Measurements from ENCODE around the gene ELMO1.
"Not testable (repeated sequence)": the region's sequence is repeated elsewhere in the genome, so short reads cannot be mapped to it uniquely, and the experiment has no call there.

ELMO1 gene

GRCh38 chr7:37133902-37134301 lies 314.8 kb downstream of the ELMO1 start:
- not testable (repeated sequence) for H3K27me3 Mint-ChIP-seq; ATAC-seq (replicated peaks); H3K27ac Mint-ChIP-seq; DNase-seq; H3K9me3 Mint-ChIP-seq; H3K4me3 Mint-ChIP-seq
- Mint-ChIP-seq H3K4me1 (ENCODE audit: low read depth in 2 of 2) (peaks cover 12 to 14% of the 10 kb centered on the region in 2 donors), H3K36me3 (ENCODE audit: insufficient read depth) (peaks cover 14% of the 10 kb centered on the region)

DNA sequence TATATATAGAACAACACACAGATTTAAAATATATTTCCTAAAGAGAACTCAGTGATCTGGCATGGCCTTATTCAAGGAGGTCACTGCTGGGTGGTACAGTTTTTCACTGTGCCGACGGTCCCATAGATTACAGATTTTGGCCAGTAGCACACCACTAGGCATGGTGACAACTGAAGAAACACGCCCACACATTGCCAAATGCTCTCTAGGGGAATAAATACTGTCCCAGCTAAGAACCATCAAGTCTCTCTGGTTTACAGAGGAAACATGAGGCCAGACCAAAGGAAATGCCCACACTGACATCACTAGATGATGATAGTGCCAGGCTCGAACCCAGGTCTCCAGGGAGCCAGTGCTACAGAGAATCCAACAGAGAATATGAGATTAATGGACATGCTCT lies 316.8 kb downstream of the ELMO1 start:
- H3K4me1 Mint-ChIP-seq (ENCODE audit: low read depth in 2 of 2), result peaks cover 12 to 14% of the 10 kb centered on the region in 2 donors
- H3K36me3 Mint-ChIP-seq (ENCODE audit: insufficient read depth), result peaks cover 21% of the 10 kb centered on the region
- H3K4me3 Mint-ChIP-seq, result no peak overlapping the region
- DNase-seq, result no peak
- no peak for ATAC-seq (replicated peaks)
- H3K27ac Mint-ChIP-seq, result no peak overlapping the region
- no peaks in the 10 kb centered on the region for H3K27me3 Mint-ChIP-seq
- no peaks in the 10 kb centered on the region for H3K9me3 Mint-ChIP-seq

GRCh38 chr7:37129035-37129425 lies 319.6 kb downstream of the ELMO1 start:
- DNase-seq (no peak), ATAC-seq (replicated peaks) (no peak)
- Mint-ChIP-seq H3K4me1 (ENCODE audit: low read depth in 2 of 2) (peaks cover 14 to 17% of the 10 kb centered on the region in 2 donors), H3K9me3 (peaks cover 0 to 2% of the 10 kb centered on the region in 2 donors), H3K4me3 (no peak overlapping the region), H3K36me3 (ENCODE audit: insufficient read depth) (peaks cover 21% of the 10 kb centered on the region), H3K27me3 (no peaks in the 10 kb centered on the region), H3K27ac (peak overlapping the region in 1 of 2 donors; percentile 78)

- DNase-seq, result no peak
- ATAC-seq (replicated peaks), result no peak
- Mint-ChIP-seq H3K4me3 (no peak overlapping the region), H3K27ac (peak overlapping the region in 1 of 2 donors; percentile 78), H3K36me3 (ENCODE audit: insufficient read depth) (peaks cover 18% of the 10 kb centered on the region), H3K4me1 (ENCODE audit: low read depth in 2 of 2) (peaks cover 12 to 23% of the 10 kb centered on the region in 2 donors), H3K9me3 (peaks cover 0 to 2% of the 10 kb centered on the region in 2 donors), H3K27me3 (no peaks in the 10 kb centered on the region)
Measured at GRCh38 chr7:37128327-37129034, 320.2 kb downstream of the ELMO1 start.

DNA sequence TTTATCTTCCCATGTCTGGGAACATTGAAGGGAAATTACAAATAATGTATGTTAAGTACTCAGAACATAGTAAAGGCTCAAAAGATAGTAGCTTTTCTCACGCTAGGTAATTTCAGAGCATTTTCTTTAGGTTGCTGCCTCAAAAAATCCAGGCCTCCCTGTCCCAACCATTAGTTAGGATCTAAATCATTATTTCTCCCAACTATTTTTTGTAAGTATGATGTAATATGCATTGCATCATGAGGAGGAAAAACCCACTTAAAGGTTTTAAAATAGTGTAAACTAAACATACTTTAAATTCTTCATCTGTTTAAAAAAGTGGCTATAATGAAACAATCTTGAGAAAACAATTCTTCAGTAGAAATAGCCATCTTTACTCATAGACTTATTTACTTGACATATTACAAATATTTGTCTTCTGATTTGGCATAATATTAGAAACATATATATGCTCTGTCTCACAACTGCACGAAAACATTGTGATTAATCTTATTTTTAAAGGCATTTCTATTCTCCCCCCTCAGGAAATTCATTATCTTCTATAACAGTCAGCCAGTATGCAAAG lies 329.3 kb downstream of the ELMO1 start:
- Mint-ChIP-seq H3K36me3 (ENCODE audit: insufficient read depth) (no peaks in the 10 kb centered on the region), H3K9me3 (no peaks in the 10 kb centered on the region), H3K4me3 (no peak overlapping the region), H3K4me1 (ENCODE audit: low read depth in 2 of 2) (peaks cover 22 to 36% of the 10 kb centered on the region in 2 donors), H3K27me3 (no peaks in the 10 kb centered on the region), H3K27ac (peak overlapping the region in 1 of 2 donors; percentile 65)
- ATAC-seq (replicated peaks) (no peak), DNase-seq (no peak)

GRCh38 chr7:37118004-37118403 lies 330.7 kb downstream of the ELMO1 start:
- no peaks in the 10 kb centered on the region for H3K9me3 Mint-ChIP-seq
- peak overlapping the region in 1 of 2 donors; percentile 65 for H3K27ac Mint-ChIP-seq
- no peak overlapping the region for H3K4me3 Mint-ChIP-seq
- H3K27me3 Mint-ChIP-seq, result no peaks in the 10 kb centered on the region
- no peak for DNase-seq
- ATAC-seq (replicated peaks), result no peak
- peaks cover 31 to 36% of the 10 kb centered on the region in 2 donors for H3K4me1 Mint-ChIP-seq (ENCODE audit: low read depth in 2 of 2)
- no peaks in the 10 kb centered on the region for H3K36me3 Mint-ChIP-seq (ENCODE audit: insufficient read depth)

GRCh38 chr7:37117292-37117691 lies 331.4 kb downstream of the ELMO1 start:
- ATAC-seq (replicated peaks) (no peak), DNase-seq (no peak)
- H3K36me3 Mint-ChIP-seq (ENCODE audit: insufficient read depth), result no peaks in the 10 kb centered on the region
- no peaks in the 10 kb centered on the region for H3K9me3 Mint-ChIP-seq
- H3K4me3 Mint-ChIP-seq, result no peak overlapping the region
- H3K27ac Mint-ChIP-seq, result peak overlapping the region in 1 of 2 donors; percentile 49
- H3K27me3 Mint-ChIP-seq, result no peaks in the 10 kb centered on the region
- H3K4me1 Mint-ChIP-seq (ENCODE audit: low read depth in 2 of 2), result peaks cover 27 to 31% of the 10 kb centered on the region in 2 donors

DNA sequence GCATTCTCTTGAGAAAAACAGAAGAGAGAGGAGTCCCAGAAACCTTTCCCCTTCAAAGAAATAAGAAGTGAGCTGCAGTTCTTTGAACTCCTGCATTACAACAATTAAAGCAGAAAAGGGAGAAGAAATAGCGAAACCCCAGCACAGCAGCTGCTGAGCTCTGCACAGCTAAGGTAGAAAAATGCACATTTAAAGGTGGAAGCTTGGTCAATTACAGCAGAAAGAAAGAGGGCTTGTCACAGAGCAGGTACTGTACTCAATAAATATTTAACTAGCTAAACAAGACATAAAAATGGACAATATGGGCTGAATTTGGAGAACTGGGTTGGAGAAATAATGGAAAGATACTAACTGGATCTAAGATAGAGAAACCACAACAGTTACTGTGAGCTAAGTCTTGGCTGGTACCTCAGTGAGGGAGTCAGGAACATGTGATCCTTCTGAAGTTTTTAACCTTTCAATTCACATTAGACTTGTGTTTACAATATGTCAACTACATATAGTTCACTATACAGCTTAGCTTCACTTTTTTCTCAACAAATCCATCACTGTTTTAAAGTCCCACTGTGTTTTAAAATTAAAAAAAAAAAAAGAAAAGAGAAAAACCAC lies 332.5 kb downstream of the ELMO1 start:
- DNase-seq, result no peak
- H3K36me3 Mint-ChIP-seq (ENCODE audit: insufficient read depth), result no peaks in the 10 kb centered on the region
- no peaks in the 10 kb centered on the region for H3K9me3 Mint-ChIP-seq
- no peak overlapping the region for H3K4me3 Mint-ChIP-seq
- peak overlapping the region; percentile 49 to 81 for H3K27ac Mint-ChIP-seq
- peaks cover 28 to 36% of the 10 kb centered on the region in 2 donors for H3K4me1 Mint-ChIP-seq (ENCODE audit: low read depth in 2 of 2)
- no peak for ATAC-seq (replicated peaks)
- no peaks in the 10 kb centered on the region for H3K27me3 Mint-ChIP-seq

- no peak for ATAC-seq (replicated peaks)
Measured at GRCh38 chr7:37113661-37114355, 334.9 kb downstream of the ELMO1 start.

DNA sequence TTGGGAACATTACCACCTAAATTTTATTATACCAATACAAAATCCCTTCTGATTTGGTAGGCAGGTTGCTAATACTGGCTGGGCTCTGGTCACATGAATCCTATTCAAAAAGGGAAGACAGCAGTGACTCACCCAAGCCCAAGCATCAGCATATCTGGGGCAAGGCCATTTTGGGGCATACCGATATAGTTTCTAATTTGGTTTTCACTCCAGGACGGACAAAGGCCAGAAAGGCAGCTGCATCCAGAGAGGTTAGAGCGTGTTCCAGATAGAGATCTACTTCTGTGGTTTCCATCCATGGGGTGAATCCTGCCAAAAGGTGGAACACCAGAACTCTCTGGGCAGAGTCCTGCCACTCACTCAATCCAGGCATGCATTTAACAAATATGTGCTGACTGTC lies 335.8 kb downstream of the ELMO1 start:
- peak overlapping the region in 1 of 2 donors; percentile 74 for H3K27ac Mint-ChIP-seq

More at GRCh38 chr7:37113661-37114355, 334.9 kb downstream of the ELMO1 start:
- H3K4me3 Mint-ChIP-seq, result no peak overlapping the region
- no peak for DNase-seq
- no peaks in the 10 kb centered on the region for H3K27me3 Mint-ChIP-seq
- no peaks in the 10 kb centered on the region for H3K9me3 Mint-ChIP-seq
- H3K4me1 Mint-ChIP-seq (ENCODE audit: low read depth in 2 of 2), result peaks cover 37 to 45% of the 10 kb centered on the region in 2 donors
- H3K36me3 Mint-ChIP-seq (ENCODE audit: insufficient read depth), result peaks cover 2% of the 10 kb centered on the region
- peak overlapping the region; percentile 27 to 74 for H3K27ac Mint-ChIP-seq

GRCh38 chr7:37112218-37112617 lies 336.4 kb downstream of the ELMO1 start:
- peaks cover 2% of the 10 kb centered on the region for H3K36me3 Mint-ChIP-seq (ENCODE audit: insufficient read depth)

More for the DNA sequence above, 335.8 kb downstream of the ELMO1 start:
- Mint-ChIP-seq H3K36me3 (ENCODE audit: insufficient read depth) (peaks cover 2% of the 10 kb centered on the region), H3K4me1 (ENCODE audit: low read depth in 2 of 2) (peaks cover 40 to 51% of the 10 kb centered on the region in 2 donors), H3K27me3 (no peaks in the 10 kb centered on the region), H3K9me3 (no peaks in the 10 kb centered on the region), H3K4me3 (no peak overlapping the region)
- no peak for DNase-seq
- ATAC-seq (replicated peaks), result no peak

DNA sequence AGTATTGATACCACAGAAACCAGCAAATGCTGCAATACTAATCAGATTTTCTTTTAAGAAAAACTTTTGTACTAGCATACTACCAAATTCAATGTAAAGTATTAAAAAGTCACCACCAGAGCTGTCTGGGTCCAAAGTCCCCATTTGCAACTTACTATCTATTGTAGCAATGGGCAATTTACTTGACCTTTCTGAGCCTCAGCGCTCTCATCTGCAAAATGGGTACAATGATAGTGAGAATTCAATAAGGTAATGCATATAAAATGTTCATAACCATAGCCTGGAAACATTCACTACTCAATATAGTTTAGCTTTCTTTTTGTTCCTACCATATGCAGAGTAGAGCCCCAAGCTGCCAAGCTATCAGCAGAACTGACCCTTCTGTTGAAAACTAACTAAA lies 337.2 kb downstream of the ELMO1 start:
- no peak overlapping the region for H3K27ac Mint-ChIP-seq
- ATAC-seq (replicated peaks), result no peak
- peaks cover 41 to 44% of the 10 kb centered on the region in 2 donors for H3K4me1 Mint-ChIP-seq (ENCODE audit: low read depth in 2 of 2)

More at GRCh38 chr7:37112218-37112617, 336.4 kb downstream of the ELMO1 start:
- no peak overlapping the region for H3K27ac Mint-ChIP-seq
- DNase-seq (no peak), ATAC-seq (replicated peaks) (no peak)
- no peaks in the 10 kb centered on the region for H3K27me3 Mint-ChIP-seq
- no peaks in the 10 kb centered on the region for H3K9me3 Mint-ChIP-seq
- no peak overlapping the region for H3K4me3 Mint-ChIP-seq
- peaks cover 41 to 47% of the 10 kb centered on the region in 2 donors for H3K4me1 Mint-ChIP-seq (ENCODE audit: low read depth in 2 of 2)

DNA sequence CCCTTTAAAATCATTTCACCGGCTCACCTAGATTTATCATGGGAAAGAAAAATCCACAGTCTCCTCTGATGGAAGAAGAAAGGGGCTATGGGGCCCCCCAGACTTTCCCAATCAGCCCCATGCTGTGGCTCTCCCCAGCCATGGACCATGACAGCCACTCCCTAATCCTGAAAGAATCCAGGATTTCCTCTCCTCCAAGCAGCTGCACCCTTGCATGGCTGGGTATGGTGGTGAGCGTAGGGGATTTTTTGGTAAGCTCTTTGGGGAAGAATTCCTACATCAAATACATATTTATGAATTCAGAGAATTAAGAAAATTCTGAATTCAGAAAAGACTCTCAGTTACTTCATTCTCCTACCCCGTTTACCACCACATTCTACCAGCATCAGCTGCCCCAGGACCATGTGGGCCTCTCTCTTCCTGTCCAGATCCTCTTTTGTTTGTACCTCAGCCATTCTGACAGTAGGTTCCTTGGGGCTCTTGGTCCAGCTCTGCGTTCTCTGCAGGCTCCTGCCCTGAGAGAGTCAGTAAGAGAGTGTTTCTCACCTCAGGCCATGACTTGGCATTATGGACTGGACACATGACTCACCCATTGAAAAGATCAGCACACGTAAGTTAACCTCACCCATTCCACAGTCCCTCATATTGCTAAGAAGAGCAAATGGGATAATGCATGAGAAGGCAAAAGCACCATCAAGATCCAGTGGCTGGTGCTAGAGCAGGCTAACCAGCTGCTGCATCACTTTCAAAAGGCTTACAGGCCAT lies 337.8 kb downstream of the ELMO1 start:
- Mint-ChIP-seq H3K9me3 (no peaks in the 10 kb centered on the region), H3K4me3 (no peak overlapping the region), H3K36me3 (ENCODE audit: insufficient read depth) (peaks cover 2% of the 10 kb centered on the region), H3K27ac (peak overlapping the region in 1 of 2 donors; percentile 18), H3K27me3 (no peaks in the 10 kb centered on the region), H3K4me1 (ENCODE audit: low read depth in 2 of 2) (peaks cover 36 to 39% of the 10 kb centered on the region in 2 donors)
- DNase-seq (no peak), ATAC-seq (replicated peaks) (no peak)

More for the DNA sequence above, 337.2 kb downstream of the ELMO1 start:
- no peaks in the 10 kb centered on the region for H3K27me3 Mint-ChIP-seq
- no peaks in the 10 kb centered on the region for H3K9me3 Mint-ChIP-seq
- H3K4me3 Mint-ChIP-seq, result no peak overlapping the region
- H3K36me3 Mint-ChIP-seq (ENCODE audit: insufficient read depth), result peaks cover 2% of the 10 kb centered on the region
- DNase-seq, result no peak

Measured in effector memory CD8-positive, alpha-beta T cell (primary cell).